ENCODE data around the gene SCAPER.

DNA sequence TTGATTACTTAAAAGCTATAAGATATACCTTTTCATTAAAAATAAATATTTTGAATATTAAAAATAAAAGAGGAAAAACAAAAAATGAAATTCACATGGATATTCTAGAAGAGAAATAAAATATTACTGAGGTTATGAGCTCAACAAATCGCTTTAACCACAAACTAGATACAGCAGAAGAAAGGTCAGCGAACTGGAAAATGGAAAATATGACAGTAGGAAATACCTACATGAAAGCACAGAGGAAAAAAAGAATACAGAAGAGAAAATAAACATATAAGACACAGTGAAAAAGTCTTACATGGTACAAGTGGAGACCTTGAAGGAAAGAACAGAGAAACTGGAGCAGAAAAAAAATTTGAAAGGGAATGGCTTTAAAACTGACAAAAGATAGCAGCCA lies 33.2 kb downstream of the SCAPER start:
- TF ChIP-seq EZH2 (IDR thresholded peaks at IDR 0.05; ENCODE audit: borderline replicate concordance, low read depth, low read length, poor library complexity, severe bottlenecking), result no peak
- TF ChIP-seq, protein P1, sequence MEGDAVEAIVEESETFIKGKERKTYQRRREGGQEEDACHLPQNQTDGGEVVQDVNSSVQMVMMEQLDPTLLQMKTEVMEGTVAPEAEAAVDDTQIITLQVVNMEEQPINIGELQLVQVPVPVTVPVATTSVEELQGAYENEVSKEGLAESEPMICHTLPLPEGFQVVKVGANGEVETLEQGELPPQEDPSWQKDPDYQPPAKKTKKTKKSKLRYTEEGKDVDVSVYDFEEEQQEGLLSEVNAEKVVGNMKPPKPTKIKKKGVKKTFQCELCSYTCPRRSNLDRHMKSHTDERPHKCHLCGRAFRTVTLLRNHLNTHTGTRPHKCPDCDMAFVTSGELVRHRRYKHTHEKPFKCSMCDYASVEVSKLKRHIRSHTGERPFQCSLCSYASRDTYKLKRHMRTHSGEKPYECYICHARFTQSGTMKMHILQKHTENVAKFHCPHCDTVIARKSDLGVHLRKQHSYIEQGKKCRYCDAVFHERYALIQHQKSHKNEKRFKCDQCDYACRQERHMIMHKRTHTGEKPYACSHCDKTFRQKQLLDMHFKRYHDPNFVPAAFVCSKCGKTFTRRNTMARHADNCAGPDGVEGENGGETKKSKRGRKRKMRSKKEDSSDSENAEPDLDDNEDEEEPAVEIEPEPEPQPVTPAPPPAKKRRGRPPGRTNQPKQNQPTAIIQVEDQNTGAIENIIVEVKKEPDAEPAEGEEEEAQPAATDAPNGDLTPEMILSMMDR (conservative IDR thresholded peaks at IDR 0.05; ENCODE audit: low read depth, low read length), result no peak
